Bronchial epithelial cell (primary cell): ENCODE measurements around the gene TMEM256. TPM values are rescaled to one million over a fixed set of nuclear protein-coding genes. Genes with fewer than 3 reads are reported as not detected.

Source experiments
- DNase-seq: peaks from one replicate; pipeline ENCODE4 v3.0.0-alpha.2; 2010; ENCODE audit warnings: low read depth
- FAIRE-seq: peaks from 2 replicates; lab custom pipeline; 2011; peaks lifted over from hg19 to GRCh38; lab: Jason Lieb, UNC
- H3K27me3 ChIP-seq: 2 replicates; pipeline ENCODE4 v1.5.1; 2011; ENCODE audit warnings: low read length; ENCODE audit not compliant: control insufficient read depth, insufficient read depth
- H3K36me3 ChIP-seq: 2 replicates; pipeline ENCODE4 v1.5.1; 2011; ENCODE audit warnings: low read length; ENCODE audit not compliant: control insufficient read depth, insufficient read depth
- H3K4me3 ChIP-seq: 2 replicates; pipeline ENCODE4 v1.5.1; 2011; ENCODE audit warnings: mild to moderate bottlenecking, low read depth, low read length, control low read depth
- CTCF ChIP-seq: IDR thresholded peaks from 2 replicates; pipeline ENCODE4 v1.5.1; 2011; ENCODE audit warnings: mild to moderate bottlenecking, moderate library complexity, low read length, control low read depth, inconsistent platforms; ENCODE audit not compliant: insufficient read depth, severe bottlenecking
- total RNA-seq: library from RNA; depleted of rRNA; stranded (reverse); fragments of >200 nt; gene quantifications from 2 replicates; pipeline ENCODE4 v1.2.1, GENCODE V29; 2014

The TMEM256 gene
- total RNA-seq, 1 donor from 2014 or later: 40.3 TPM

GRCh38 chr17:7419819-7420610 lies 16.1 kb upstream of the TMEM256 start, which contains the start of gene SPEM1:
TSS of gene SPEM1 (plus strand) at chr17:7420324. CDS start at chr17:7420385, 61 bp downstream.
- Histone ChIP-seq H3K36me3 (no peaks in the 10 kb centered on the region), H3K4me3 (no peak within 1 kb of the TSS), H3K27me3 (peaks cover 2% of the 10 kb centered on the region)
- FAIRE-seq: no peak
- TF ChIP-seq CTCF: no peak
- no peak for DNase-seq

GRCh38 chr17:7418472-7419152 lies 14.7 kb upstream of the TMEM256 start:
- H3K27me3 ChIP-seq: peaks cover 2% of the 10 kb centered on the region
- H3K4me3 ChIP-seq: no peak overlapping the region
- no peaks in the 10 kb centered on the region for H3K36me3 ChIP-seq
- TF ChIP-seq CTCF: no peak
- FAIRE-seq (no peak), DNase-seq (no peak)

GRCh38 chr17:7417056-7417655 lies 13.3 kb upstream of the TMEM256 start:
- H3K36me3 ChIP-seq: no peaks in the 10 kb centered on the region
- DNase-seq: no peak
- no peak for TF ChIP-seq CTCF
- H3K27me3 ChIP-seq: peaks cover 2% of the 10 kb centered on the region
- H3K4me3 ChIP-seq: no peak overlapping the region
- FAIRE-seq: no peak

GRCh38 chr17:7416323-7416722 lies 12.4 kb upstream of the TMEM256 start:
- no peak for FAIRE-seq
- Histone ChIP-seq H3K4me3 (no peak overlapping the region), H3K27me3 (peaks cover 2% of the 10 kb centered on the region), H3K36me3 (no peaks in the 10 kb centered on the region)
- DNase-seq: no peak
- TF ChIP-seq CTCF: no peak

- peaks cover 2% of the 10 kb centered on the region for H3K27me3 ChIP-seq
- H3K4me3 ChIP-seq: no peak overlapping the region
- TF ChIP-seq CTCF: no peak
- FAIRE-seq: no peak
- no peaks in the 10 kb centered on the region for H3K36me3 ChIP-seq
- no peak for DNase-seq
Observed at GRCh38 chr17:7415784-7416183, 11.9 kb upstream of the TMEM256 start.
